ENCODE measurements around the gene MALAT1. TPM values are rescaled to one million over a fixed set of nuclear protein-coding genes. Genes with fewer than 3 reads are reported as not detected.

Gene MALAT1
- total and polyA plus RNA-seq, 2 of the 13 experiments (the other 11 are each of a cell fraction or from before 2014, with no cell fraction given) = 143 to 1,237 TPM

- TF ChIP-seq CENPT (CRISPR knock-in tag; IDR thresholded peaks at IDR 0.05; ENCODE audit: low read depth) = no peak
- no peak for TF ChIP-seq TOE1 (CRISPR knock-in tag; IDR thresholded peaks at IDR 0.05)
- TF ChIP-seq DR1 (CRISPR knock-in tag; IDR thresholded peaks at IDR 0.05) = no peak
- 0 out of 2 replicates have a peak, but pooled peaks have one; percentile 27 for TF ChIP-seq SALL2 (CRISPR knock-in tag; IDR thresholded peaks at IDR 0.05)
- TF ChIP-seq GMEB2 (CRISPR knock-in tag; IDR thresholded peaks at IDR 0.05; ENCODE audit: low read depth) = no peak
- no peak for TF ChIP-seq ZNF615 (CRISPR knock-in tag; IDR thresholded peaks at IDR 0.05; ENCODE audit: borderline replicate concordance)
- TF ChIP-seq ZNF432 (CRISPR knock-in tag; IDR thresholded peaks at IDR 0.05; ENCODE audit: borderline replicate concordance) = no peak
- no peak; the same call in 1 of the 2 replicates for TF ChIP-seq ZSCAN29 (CRISPR knock-in tag; conservative IDR thresholded peaks at IDR 0.05)
- TF ChIP-seq RORA (CRISPR knock-in tag; IDR thresholded peaks at IDR 0.05) = no peak
- peak; percentile 57; the same call in 1 of the 2 replicates for TF ChIP-seq TAF1 (CRISPR knock-in tag; IDR thresholded peaks at IDR 0.05)
- TF ChIP-seq ZNF326 (CRISPR knock-in tag; IDR thresholded peaks at IDR 0.05; ENCODE audit: borderline replicate concordance) = no peak
- no peak for TF ChIP-seq HNRNPH1 (optimal IDR thresholded peaks at IDR 0.05; ENCODE audit: low read depth, low read length)
- no peak for TF ChIP-seq BCLAF1 (IDR thresholded peaks at IDR 0.05)
- no peak for TF ChIP-seq SIN3A (IDR thresholded peaks at IDR 0.05; ENCODE audit: borderline replicate concordance, low read depth, low read length)
- no peak for TF ChIP-seq SOX6 (IDR thresholded peaks at IDR 0.05)
- TF ChIP-seq SOX6 (CRISPR knock-in tag; IDR thresholded peaks at IDR 0.05) = peak; percentile 63; the same call in 1 of the 2 replicates
- TF ChIP-seq MTERF4 (CRISPR knock-in tag; IDR thresholded peaks at IDR 0.05) = no peak
- TF ChIP-seq ATF3 (CRISPR knock-in tag; IDR thresholded peaks at IDR 0.05) = peak; percentile 98
- TF ChIP-seq SRY (CRISPR knock-in tag; IDR thresholded peaks at IDR 0.05) = no peak
- no peak for TF ChIP-seq PBX2 (CRISPR knock-in tag; IDR thresholded peaks at IDR 0.05)
- TF ChIP-seq NFKB2 (CRISPR knock-in tag; IDR thresholded peaks at IDR 0.05; ENCODE audit: borderline replicate concordance) = no peak; the same call in 1 of the 2 replicates
- no peak for TF ChIP-seq NR2F2 (IDR thresholded peaks at IDR 0.05; ENCODE audit: borderline replicate concordance, low read depth)
These were observed 11.2 kb upstream of the MALAT1 start (continued) for GRCh38 chr11:65487467-65488272.

Measured in HepG2 (cell line).